Ishikawa (cell line): Measurements from ENCODE around the gene EBLN2.

Source experiments
- CREB1 ChIP-seq: IDR thresholded peaks from 2 replicates; pipeline ENCODE4 v1.6.1; 2012; ENCODE audit warnings: low read depth
- NFIC ChIP-seq: IDR thresholded peaks from 2 replicates; pipeline ENCODE4 v1.6.1; 2012

DNA sequence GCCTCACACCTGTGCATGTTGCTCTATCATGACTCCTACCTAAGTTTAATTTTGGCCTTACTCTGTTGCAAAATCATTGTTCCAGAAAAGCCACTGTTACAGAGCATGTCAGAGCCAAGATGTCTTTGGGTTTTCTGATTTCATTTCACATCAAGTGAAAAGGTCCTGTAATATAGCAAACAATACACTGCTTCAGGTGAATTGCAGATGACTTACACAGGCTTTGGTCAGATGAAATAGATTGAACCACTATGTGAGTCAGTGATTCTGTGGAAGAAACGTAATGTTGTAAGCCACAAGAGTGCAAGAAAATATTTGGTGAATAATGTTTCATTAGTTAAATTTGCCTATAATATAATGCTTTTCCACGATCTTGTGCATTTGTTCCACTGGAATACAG, 22.7 kb downstream of the EBLN2 start:
- TF ChIP-seq NFIC, result no peak
- no peak for TF ChIP-seq CREB1
